HG02798 (cell line): Measurements from ENCODE around the gene MYH6.
"Not testable (repeated sequence)": the region's sequence is repeated elsewhere in the genome, so short reads cannot be mapped to it uniquely, and the experiment has no call there.

Source experiments
- ATAC-seq: cut with Tn5 transposase; IDR thresholded peaks from one replicate; pipeline ENCODE4 v1.9.1; 2021; ENCODE audit warnings: mild to moderate bottlenecking; ENCODE audit not compliant: unreplicated experiment, poor library complexity

MYH6 gene

GRCh38 chr14:23400496-23401149 lies 7.5 kb downstream of the MYH6 start:
- ATAC-seq, result not testable (repeated sequence)

GRCh38 chr14:23399591-23399990 lies 8.5 kb downstream of the MYH6 start:
- no peak for ATAC-seq

GRCh38 chr14:23399136-23399535 lies 8.9 kb downstream of the MYH6 start:
- ATAC-seq, result no peak

- no peak for ATAC-seq
Measured at GRCh38 chr14:23398348-23398747, 9.7 kb downstream of the MYH6 start.

- ATAC-seq, result no peak
Measured at GRCh38 chr14:23396781-23397407, 11.2 kb downstream of the MYH6 start.

GRCh38 chr14:23396126-23396525 lies 11.9 kb downstream of the MYH6 start:
- no peak for ATAC-seq

- no peak for ATAC-seq
Measured at GRCh38 chr14:23392613-23393012, 15.5 kb downstream of the MYH6 start.

- ATAC-seq, result not testable (repeated sequence)
Measured at GRCh38 chr14:23389871-23390270, 18.2 kb downstream of the MYH6 start.

- ATAC-seq, result no peak
Measured at GRCh38 chr14:23389396-23389795, 18.7 kb downstream of the MYH6 start.

GRCh38 chr14:23388996-23389395 lies 19.1 kb downstream of the MYH6 start:
- ATAC-seq, result no peak

- ATAC-seq, result no peak
Measured at GRCh38 chr14:23387916-23388882, 19.9 kb downstream of the MYH6 start.

- ATAC-seq, result no peak
Measured at GRCh38 chr14:23386999-23387398, 21.1 kb downstream of the MYH6 start.

- not testable (repeated sequence) for ATAC-seq
Measured at GRCh38 chr14:23386266-23386657, 21.8 kb downstream of the MYH6 start.

- no peak for ATAC-seq
Measured at GRCh38 chr14:23385642-23386265, 22.3 kb downstream of the MYH6 start.

GRCh38 chr14:23385244-23385641 lies 22.8 kb downstream of the MYH6 start:
- ATAC-seq, result no peak

GRCh38 chr14:23384364-23385080 lies 23.6 kb downstream of the MYH6 start:
- no peak for ATAC-seq

- no peak for ATAC-seq
Measured at GRCh38 chr14:23382731-23383440, 25.2 kb downstream of the MYH6 start.

GRCh38 chr14:23382276-23382675 lies 25.8 kb downstream of the MYH6 start:
- ATAC-seq, result no peak

GRCh38 chr14:23381871-23382270 lies 26.2 kb downstream of the MYH6 start:
- no peak for ATAC-seq
